Nephron progenitor cell (in vitro differentiated cells): ENCODE results near the gene KLF17.

Source experiments
- DNase-seq: peaks from one replicate; pipeline ENCODE4 v3.0.0; 2021
- H3K27ac Mint-ChIP-seq: 2 replicates; pipeline ENCODE4 v1.8.0; 2021; ENCODE audit warnings: mild to moderate bottlenecking, moderate library complexity, mixed read lengths
- H3K27me3 Mint-ChIP-seq: 2 replicates; pipeline ENCODE4 v1.8.0; 2021; ENCODE audit warnings: mild to moderate bottlenecking, low read depth, mixed read lengths; ENCODE audit not compliant: poor library complexity
- H3K36me3 Mint-ChIP-seq: 2 replicates; pipeline ENCODE4 v1.8.0; 2021; ENCODE audit warnings: low read depth, mixed read lengths
- H3K4me1 Mint-ChIP-seq: 2 replicates; pipeline ENCODE4 v1.8.0; 2021; ENCODE audit warnings: mixed read lengths
- H3K4me3 Mint-ChIP-seq: 2 replicates; pipeline ENCODE4 v1.8.0; 2021; ENCODE audit warnings: mild to moderate bottlenecking, moderate library complexity, mixed read lengths
- H3K9me3 Mint-ChIP-seq: 2 replicates; pipeline ENCODE4 v1.8.0; 2021; ENCODE audit warnings: mild to moderate bottlenecking, moderate library complexity, mixed read lengths
- TF ChIP-seq, protein P1 (sequence below): fragments of 200-600 bp; sonication (generic); IDR thresholded peaks from 2 replicates; pipeline ENCODE4 v1.5.0; 2021; ENCODE audit warnings: antibody characterized with exemption

Gene KLF17

DNA sequence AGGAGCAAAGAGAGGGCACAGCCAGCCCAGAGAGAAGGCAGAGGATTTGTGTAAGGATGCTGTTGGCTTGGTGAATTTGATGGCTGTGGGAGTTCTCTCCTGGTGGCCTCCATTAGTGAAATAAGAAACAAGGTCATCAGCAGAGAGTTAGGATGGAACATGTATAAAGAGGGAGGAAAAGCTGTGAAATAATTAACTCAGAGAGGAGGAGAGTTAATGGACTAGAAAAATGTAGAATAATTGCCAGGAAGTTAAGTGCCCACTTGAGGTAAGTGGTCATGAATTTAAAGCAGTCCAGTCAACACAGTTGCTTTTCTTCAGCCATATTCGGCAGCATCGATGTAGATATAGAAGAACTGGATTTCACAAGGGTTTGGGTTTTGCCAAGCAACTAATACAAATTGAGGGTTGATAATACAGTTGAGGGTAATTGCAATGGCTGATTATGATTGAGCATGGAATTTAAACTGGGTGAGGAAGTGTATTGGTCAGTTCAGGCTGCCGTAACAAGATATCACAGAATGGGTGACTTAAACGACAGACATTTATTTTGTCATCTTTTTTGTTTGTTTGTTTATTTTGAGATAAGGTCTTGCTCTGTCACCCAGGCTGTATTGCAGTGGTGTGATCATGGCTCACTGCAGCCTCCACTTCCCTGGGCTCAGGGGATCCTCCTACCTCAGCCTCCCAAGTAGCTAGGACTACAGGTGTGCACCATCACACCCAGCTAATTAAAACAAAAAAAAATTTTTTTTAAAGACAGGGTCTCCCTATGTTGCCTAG, 31.7 kb upstream of the KLF17 start:
- Mint-ChIP-seq H3K27ac (peak overlapping the region; percentile 13), H3K36me3 (no peaks in the 10 kb centered on the region), H3K9me3 (no peaks in the 10 kb centered on the region), H3K4me1 (peaks cover 37% of the 10 kb centered on the region), H3K27me3 (peaks cover 19% of the 10 kb centered on the region), H3K4me3 (no peak overlapping the region)
- DNase-seq, result no peak
- TF ChIP-seq, protein P1, sequence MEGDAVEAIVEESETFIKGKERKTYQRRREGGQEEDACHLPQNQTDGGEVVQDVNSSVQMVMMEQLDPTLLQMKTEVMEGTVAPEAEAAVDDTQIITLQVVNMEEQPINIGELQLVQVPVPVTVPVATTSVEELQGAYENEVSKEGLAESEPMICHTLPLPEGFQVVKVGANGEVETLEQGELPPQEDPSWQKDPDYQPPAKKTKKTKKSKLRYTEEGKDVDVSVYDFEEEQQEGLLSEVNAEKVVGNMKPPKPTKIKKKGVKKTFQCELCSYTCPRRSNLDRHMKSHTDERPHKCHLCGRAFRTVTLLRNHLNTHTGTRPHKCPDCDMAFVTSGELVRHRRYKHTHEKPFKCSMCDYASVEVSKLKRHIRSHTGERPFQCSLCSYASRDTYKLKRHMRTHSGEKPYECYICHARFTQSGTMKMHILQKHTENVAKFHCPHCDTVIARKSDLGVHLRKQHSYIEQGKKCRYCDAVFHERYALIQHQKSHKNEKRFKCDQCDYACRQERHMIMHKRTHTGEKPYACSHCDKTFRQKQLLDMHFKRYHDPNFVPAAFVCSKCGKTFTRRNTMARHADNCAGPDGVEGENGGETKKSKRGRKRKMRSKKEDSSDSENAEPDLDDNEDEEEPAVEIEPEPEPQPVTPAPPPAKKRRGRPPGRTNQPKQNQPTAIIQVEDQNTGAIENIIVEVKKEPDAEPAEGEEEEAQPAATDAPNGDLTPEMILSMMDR, result no peak

DNA sequence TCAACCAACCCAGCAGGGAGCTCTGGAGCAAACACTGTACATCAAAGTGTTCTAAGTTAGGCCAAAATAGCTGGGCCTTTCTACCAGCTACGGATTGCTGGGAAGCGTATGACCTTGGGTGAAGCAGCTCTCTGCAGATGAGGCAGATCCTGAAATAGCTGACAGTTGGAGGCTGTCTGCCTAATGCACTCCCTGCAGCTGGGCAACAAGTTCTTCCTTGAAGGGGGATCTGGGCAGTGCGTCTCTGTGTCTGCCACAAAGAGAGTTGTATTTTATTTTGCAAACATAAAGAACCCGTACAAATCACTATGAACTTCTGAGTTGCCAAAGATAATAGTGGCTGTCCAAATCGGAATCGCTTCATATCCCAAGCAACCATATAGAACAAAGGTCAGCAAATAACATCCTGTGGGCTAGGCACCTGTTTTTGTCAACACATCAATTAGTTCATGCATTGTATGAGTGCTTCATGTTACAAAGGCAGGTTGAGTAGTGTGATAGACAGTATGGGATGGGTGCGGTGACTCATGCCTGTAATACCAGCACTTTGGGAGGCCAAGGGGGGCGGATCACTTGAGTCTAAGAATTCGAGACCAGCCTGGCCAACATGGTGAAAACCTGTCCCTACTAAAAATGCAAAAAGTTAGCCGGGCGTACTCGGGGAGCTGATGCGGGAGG, 29.1 kb upstream of the KLF17 start:
- no peaks in the 10 kb centered on the region for H3K36me3 Mint-ChIP-seq
- H3K27me3 Mint-ChIP-seq, result peaks cover 27% of the 10 kb centered on the region
- H3K4me1 Mint-ChIP-seq, result peaks cover 37% of the 10 kb centered on the region
- peaks cover 11% of the 10 kb centered on the region for H3K9me3 Mint-ChIP-seq
- TF ChIP-seq, protein P1, result no peak
- H3K27ac Mint-ChIP-seq, result no peak overlapping the region
- DNase-seq, result no peak
- peak overlapping the region; percentile 36 for H3K4me3 Mint-ChIP-seq

DNA sequence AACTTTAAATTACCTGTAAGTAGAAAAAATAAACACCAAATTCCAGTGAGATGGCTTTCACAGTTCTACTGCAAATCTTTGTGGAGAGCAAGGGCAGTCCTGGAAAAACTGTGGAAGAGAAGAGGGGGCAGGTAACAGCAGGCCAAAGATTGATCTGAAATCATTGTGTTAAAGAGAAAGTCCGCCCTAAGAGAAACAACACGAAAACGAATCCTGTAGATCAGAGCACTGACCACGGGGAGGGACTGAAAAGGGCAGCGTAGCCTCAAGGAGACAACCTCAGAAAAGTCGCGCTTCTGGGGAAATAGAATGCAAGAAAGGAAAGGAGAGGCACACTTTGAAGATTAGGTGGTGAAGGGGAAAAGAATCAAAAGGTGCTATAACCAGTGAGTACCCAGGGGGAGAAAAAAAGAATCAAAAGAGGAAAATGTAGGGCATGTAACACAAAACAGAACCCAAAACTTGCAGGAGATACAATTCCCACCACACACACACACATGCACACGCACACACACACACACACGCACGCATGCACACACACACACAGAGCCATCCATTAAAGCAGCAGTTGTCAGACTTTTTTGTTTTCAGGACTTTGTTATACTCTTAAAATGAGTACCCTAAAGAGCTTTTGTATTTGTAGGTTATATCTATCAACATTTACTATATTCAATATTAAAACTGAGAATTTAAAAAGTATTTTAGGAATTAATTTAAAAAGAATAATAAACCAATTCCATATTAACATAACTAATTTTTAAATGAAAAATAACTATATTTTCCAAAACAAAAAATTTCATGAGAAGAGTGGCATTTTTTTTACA, 28.0 kb upstream of the KLF17 start:
- no peak overlapping the region for H3K27ac Mint-ChIP-seq
- peaks cover 36% of the 10 kb centered on the region for H3K4me1 Mint-ChIP-seq
- no peaks in the 10 kb centered on the region for H3K36me3 Mint-ChIP-seq

DNA sequence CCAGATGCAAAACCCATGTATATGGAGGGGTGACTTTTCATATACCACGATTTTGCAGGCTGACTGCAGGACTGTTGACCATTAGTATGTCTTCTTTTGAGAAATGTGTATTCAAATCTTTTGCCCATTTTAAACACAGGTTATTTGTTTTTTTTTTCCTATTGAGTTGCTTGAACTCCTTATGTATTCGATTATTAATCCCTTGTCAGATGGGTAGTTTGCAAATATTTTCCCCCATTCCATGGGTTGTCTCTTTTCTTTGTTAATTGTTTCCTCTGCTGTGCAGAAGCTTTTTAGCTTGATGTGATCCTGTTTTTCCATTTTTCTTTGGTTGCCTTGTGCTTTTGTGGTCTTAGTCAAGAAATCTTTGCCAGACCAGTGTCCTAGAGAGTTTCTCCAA, 24.6 kb upstream of the KLF17 start:
- TF ChIP-seq, protein P1, result no peak
- Mint-ChIP-seq H3K9me3 (peaks cover 41% of the 10 kb centered on the region), H3K27ac (no peak overlapping the region), H3K4me3 (no peak overlapping the region), H3K4me1 (peaks cover 19% of the 10 kb centered on the region), H3K27me3 (peaks cover 26% of the 10 kb centered on the region), H3K36me3 (peaks cover 3% of the 10 kb centered on the region)
- no peak for DNase-seq

More for the DNA sequence above, 28.0 kb upstream of the KLF17 start:
- Mint-ChIP-seq H3K9me3 (peaks cover 17% of the 10 kb centered on the region), H3K4me3 (no peak overlapping the region), H3K27me3 (peaks cover 31% of the 10 kb centered on the region)
- TF ChIP-seq, protein P1, result no peak
- no peak for DNase-seq

DNA sequence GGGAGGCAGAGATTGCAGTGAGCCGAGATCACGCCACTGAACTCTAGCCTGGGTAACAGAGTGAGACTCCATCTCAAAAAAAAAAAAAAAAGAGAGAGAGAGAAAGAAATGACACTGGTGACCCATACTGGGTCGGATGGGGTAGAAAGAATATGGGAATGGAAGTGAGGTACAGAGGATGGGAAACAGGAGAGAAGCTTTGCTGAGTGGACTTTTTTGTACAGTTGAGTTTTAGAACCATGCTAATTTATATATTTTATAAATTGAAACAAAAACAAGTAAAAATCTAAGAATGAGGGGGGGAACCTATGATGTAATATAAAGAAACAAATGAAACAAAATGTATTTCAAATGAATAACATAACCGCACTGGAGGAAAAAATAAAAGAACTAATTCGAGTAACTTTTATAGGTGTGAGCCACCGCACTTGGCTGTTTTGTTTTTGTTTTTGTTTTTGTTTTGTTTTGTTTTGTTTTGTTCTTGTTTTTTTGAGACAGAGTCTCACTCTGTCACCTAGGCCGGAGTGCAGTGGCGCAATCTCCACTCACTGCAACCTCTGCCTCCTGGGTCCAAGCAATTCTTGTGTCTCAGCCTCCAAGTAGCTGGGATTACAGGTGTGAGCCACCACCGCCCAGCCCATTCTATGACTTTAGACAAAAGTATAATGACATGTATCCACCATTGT, 18.3 kb upstream of the KLF17 start:
- DNase-seq, result no peak
- TF ChIP-seq, protein P1, result no peak
- no peak overlapping the region for H3K4me3 Mint-ChIP-seq
- no peak overlapping the region for H3K27ac Mint-ChIP-seq
- H3K36me3 Mint-ChIP-seq, result peaks cover 3% of the 10 kb centered on the region
- H3K4me1 Mint-ChIP-seq, result no peaks in the 10 kb centered on the region
- H3K27me3 Mint-ChIP-seq, result peaks cover 23% of the 10 kb centered on the region
- H3K9me3 Mint-ChIP-seq, result peaks cover 27% of the 10 kb centered on the region
